GM19099 (cell line): ENCODE results near the gene OLR1.

Experiments used
- POLR2A ChIP-seq: IDR thresholded peaks from 3 replicates; pipeline ENCODE4 v1.6.1; 2011; ENCODE audit warnings: low read depth; ENCODE audit not compliant: insufficient read length; ENCODE audit errors: extremely low read depth

The OLR1 gene

DNA sequence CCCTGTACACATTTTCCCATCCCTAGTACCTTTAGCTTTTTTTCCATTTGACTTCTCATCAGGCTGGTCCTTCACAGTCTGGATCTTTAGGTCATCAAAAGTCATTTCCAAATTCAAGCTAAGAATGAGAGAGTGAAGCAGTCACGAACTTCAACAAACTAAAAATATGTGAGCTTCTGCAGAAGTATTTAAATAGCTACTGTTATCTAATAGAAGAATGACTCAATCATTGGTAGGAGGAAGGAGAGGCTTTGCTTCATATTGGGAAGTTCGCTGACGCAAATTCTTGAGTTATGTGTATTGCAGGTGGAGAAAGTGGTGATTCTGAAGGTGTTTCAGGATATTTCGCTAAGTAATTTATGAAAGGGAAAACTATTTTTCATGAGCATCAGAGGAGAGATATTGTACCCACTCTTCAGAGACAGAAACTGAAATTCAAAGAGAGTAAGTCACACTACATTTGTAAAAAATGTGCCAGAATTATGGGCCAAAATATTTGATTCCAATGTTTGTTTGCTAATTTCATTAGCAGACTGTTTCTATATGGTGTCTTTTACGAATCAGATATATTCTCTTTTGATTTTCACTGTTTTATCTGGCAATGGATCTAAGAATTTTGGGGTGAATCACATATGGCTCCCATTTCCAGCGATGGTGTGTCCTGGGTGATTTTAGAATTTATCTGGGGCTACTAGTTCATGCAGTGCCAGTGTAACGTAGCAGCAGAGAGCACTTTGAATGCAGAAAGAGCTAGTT lies at the start of gene OLR1:
Gene OLR1 (minus strand): TSS at position 160 of the 756 bp plus-strand sequence. CDS start 55 bp downstream, at position 105.
- TF ChIP-seq POLR2A: no peak

DNA sequence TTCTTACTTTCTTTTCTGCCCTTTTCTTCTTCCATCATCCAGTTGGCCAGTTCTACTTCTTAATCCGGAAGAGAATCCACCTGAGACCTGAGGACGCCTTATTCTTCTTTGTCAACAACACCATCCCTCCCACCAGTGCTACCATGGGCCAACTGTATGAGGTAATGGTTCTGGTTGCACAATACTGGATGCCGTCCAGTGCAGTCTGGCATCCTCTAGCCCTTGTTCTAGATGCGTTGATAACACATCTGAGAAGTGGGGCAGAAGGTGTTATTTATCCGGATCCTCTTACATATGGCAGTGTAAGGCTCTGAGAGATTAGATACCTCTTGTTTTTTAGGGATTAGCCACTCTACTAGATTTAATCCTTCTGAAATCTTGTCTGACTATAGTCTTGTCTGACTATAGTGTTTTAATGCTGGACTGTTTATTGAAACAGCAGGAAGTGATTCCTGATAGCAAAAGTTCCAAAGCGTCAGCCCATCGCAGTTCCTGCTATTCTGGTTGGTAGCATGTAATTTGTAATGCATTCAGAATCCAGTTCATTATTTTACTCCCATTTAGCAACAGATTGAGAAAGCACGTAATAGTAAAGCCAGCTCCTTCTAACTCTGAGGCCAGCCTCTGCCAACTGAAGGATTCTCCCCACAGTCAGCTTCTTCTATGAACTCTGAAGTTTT lies 48.6 kb upstream of the OLR1 start:
- TF ChIP-seq POLR2A: no peak

DNA sequence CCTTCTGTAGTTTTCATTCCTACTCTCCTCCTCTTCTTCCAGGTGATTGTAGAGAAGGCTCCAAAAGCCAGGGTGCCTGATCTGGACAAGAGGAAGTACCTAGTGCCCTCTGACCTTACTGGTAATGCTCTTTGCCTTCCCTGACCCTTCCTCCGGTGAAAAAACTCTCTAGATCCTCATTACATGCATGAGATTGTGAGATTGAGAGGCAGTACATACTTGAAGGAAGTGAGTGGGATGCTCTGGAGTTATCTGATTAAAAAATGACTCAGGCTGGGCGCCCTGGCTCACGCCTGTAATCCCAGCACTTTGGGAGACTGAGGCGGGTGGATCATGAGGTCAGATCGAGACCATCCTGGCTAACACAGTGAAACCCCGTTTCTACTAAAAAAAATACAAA lies 46.1 kb upstream of the OLR1 start:
- no peak for TF ChIP-seq POLR2A

DNA sequence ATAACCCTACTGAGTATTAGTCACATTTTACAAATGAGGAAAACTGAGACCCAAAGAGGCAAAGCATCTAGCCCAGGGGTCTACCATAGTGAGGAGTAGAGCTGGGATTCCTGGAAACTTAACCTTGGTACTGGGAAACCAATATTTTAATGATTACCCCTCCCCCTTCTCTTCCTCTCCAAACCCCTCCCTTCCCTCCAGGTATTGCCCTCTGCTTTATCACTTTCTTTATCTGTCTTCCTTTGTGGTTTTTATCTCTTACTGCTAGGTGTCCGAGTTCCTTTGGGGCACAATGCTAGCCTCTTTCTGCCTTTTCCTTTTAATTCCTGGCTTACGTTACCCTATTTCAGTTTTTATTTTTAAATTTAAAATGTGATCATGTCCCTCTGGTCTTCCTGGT lies 43.5 kb upstream of the OLR1 start:
- TF ChIP-seq POLR2A: no peak

DNA sequence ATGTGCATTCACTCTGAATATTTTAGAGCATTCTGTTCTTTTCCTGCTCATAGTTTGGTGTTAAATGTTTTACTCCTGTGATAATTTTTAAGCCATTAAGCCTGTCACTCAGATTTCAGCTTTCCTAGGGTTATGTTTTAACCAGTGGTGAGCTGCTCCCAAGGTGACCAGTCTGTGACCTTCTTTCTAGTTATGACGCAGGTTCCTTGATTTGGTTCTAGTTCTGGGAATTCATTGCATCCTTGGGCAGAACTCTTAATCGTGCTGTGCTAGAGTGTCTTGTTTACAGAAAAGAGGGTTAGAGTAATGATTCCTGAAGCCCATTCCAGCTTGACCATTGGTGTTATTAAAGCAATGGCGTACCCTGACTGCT lies 42.9 kb upstream of the OLR1 start:
- no peak for TF ChIP-seq POLR2A

DNA sequence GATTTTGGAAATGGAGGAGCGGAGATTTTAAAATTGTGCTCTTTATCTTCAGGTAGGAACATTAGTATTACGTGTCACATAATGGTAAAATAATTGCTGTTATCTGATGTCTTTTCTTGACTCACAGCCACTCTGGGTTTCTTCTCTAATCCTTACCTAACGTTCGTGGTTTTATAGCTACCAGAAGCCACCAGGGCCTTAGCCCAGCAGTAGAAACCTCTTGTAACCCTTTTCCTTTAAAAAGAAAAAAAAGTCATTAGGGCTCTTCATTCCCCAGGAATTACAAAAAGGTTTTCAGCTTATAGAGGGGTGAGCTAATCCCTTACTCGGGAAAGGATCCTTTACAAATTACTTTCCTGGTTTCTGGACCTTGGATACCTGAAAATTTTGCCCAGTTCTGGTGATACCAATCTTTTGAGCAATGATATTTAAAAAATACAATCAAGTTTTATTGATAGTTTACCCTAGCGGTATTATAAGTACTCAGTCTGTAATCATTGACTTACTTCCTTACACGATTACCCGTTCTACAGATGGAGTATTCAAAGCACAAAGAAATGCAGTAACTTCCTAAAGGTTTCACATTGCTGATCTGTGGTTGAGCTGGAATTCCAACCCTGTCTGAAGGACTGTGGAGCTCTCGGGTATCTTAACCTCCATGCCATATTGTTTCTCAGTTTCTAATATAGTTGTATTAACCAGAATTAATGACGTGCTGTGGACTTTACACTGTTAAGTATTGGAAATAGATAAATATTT lies 42.4 kb upstream of the OLR1 start:
- TF ChIP-seq POLR2A: no peak

DNA sequence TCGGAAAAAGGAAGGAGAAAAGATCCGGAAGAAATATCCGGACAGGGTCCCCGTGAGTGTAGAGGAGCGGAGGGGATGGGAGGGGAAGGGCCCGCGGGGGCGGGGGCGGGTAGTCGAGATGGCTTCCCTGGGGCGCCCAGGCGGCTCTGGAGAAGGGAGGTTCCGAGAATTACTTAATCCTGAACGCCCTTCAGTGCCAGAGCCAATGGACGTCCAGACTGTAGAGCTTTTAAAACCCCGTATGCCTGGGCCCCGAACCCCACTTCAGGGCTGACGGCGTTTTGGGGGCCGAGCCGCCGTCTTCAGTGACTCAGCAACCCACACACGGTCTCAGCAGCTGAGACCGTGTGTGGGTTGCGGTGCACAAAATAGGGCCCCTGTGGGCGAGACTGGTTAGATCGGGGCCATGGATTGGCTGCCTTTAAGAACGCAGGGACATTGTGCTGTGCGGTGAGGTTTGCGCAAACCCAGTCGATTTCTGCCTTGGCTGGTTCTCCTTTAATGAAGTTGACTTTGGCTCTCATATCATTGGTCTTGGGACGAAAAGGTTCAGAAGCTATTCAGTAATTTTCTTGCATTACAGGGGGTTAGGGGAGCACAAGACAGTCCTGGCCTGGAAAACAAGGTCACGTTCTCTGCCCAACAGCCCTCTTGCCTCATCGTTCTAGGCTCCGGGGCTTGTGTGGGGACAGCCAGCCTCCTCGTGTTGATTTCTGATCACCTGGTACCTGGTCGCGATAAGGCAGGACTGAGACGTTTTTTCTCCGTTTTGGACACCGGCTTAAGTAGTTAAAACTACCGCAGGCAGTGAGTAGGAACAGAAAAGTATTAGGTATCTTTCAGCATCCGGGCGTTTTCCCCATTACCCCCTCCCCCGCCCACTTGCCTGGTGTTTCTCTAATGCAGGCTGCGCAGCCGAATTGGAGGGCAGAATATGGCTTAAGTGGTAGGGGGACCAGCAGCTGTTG lies 41.5 kb upstream of the OLR1 start:
- TF ChIP-seq POLR2A: no peak

DNA sequence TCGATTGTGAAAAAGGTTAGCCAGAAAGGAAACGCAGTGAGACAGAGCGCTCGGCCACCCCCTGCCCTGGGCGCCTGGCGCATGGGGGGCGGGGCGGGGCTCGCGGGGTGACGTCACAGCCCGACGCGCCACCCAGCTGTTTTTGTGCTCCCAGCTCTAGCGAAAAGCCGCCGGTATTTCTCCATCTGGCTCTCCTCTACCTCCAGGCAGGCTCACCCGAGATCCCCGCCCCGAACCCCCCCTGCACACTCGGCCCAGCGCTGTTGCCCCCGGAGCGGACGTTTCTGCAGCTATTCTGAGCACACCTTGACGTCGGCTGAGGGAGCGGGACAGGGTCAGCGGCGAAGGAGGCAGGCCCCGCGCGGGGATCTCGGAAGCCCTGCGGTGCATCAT lies 40.8 kb upstream of the OLR1 start, which contains the start of gene GABARAPL1:
Gene GABARAPL1 (plus strand): TSS at position 139 of the 393 bp plus-strand sequence. CDS start 253 bp downstream, at position 392.
- no peak for TF ChIP-seq POLR2A

DNA sequence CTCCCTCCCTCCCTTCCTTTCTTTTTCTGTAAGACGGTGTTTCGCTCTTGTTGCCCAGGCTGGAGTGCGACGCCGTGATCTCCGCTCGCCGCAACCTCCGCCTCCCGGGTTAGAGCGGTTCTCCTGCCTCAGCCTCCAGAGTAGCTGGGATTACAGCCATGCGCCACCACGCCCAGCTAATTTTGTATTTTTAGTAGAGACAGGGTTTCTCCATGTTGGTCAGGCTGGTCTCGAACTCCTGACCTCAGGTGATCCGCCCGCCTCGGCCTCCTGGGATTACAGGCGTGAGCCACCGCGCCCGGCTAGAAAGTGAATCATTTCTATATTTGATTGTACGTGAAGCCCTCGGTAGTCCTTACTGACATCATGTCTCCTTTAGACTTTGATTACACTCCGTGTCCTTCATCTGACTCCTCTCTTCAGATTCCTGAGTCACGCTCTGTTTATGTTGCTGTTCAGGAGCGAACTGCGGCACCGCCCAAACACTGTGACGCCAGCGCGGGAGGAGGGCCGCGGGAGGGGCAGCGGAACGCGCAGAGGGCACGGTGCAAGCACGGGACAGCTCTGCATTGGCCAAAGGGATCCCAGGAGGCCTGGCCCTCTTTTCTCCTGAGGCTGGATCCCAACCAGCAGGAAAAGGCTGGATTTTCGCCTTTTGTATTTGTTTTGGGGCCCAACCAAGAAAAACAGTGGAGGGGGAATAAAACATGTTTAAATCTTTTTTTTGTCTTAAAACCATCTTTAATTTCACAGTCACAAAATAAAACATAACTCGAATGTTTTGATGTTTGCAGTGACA lies 40.2 kb upstream of the OLR1 start:
- TF ChIP-seq POLR2A: no peak

DNA sequence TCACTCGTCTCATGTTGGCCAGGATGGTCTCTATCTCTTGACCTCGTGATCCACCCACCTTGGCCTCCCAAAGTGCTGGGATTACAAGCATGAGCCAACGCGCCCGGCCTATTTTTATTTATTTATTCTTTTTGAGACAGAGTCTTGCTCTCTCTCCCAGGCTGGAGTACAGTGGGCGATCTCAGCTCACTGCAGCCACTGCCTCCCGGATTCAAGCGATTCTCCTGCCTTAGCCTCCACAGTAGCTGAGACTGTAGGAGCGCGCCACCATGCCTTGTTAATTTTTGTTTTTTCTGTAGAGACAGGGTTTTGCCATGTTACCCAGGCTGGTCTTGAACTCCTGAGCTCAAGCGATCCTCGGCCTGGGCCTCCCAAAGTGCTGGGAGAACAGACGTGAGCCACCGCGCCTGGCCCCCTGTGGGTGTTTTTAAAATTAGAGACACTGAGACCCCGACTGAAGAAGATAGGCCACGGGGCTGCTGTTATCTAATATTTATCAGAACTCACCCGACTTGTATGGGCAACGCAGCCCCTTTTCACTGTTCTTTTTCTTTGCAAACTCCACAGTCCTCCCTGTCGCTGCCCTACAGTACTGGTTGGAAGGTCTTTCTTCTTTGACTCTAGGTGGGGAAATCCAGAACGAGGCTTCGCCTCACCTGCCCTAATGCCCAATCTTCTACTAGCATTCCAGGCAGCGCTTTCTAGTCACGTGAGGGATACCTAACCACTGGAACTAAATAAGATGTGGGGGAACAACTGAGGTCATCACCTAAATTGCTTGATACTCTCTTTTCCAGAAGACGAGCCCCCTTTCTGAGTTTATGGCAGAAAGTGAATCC lies 39.4 kb upstream of the OLR1 start:
- TF ChIP-seq POLR2A: no peak

DNA sequence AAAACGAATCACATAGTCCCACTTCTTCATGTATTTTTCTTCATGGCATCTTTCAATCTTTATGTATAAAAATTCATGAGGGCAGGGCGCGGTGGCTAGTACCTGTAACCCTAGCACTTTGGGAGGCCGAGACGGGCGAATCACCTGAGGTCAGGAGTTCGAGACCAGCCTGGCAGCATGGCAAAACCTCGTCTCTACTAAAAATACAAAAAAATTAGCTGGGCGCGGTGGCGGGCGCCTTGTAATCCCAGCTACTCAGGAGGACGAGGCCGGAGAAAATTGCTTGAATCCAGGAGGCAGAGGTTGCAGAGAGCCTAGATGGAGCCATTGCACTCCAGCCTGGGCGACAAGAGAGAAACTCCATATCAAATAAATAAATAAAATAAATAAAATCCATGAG lies 38.3 kb upstream of the OLR1 start:
- no peak for TF ChIP-seq POLR2A

DNA sequence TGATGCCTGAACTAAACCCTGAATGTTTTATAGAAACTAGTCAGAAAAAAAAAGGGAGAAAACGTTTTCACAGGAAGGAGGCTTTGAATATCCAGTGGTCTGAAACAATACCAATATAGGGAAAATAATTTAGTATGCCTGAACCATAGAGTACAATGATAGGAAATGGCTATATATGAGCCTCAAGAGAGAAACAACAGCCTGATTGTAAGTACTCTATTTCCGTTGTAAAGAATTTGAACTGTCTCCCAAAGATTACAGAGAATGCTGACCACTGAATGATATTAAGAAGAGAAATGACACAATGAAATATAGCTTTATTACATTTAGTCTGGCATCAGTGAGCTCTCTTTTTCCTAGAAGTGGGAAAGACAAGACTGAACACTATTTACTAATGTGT lies 35.2 kb upstream of the OLR1 start:
- TF ChIP-seq POLR2A: no peak

DNA sequence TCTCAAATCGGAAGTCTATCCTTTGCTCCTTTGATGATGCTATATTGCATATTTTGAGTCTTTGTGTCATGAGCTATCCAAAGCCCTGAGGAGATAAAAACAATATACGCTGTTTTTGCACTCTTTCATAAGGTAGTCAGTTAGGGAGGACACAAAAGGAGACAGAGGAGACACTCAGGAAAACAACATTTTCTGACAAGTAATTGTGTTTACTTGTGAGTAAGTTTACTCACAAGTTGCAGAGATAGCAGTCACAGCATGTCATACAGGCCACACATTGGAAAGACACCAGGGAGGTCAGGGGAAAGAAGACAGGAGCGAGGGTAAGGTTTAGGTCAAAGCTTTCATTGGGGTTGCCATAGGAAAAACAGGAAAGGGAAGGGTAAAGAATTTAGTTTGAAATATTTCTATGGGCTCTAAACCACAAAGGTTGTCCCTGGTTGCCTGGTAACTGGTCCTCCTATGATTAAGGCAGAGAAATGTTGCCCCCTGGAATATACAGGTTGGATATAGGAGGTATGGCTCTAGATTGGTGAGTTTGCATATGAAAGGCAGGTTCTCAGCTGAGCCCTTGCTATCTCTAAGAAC lies 33.4 kb upstream of the OLR1 start:
- TF ChIP-seq POLR2A: no peak

DNA sequence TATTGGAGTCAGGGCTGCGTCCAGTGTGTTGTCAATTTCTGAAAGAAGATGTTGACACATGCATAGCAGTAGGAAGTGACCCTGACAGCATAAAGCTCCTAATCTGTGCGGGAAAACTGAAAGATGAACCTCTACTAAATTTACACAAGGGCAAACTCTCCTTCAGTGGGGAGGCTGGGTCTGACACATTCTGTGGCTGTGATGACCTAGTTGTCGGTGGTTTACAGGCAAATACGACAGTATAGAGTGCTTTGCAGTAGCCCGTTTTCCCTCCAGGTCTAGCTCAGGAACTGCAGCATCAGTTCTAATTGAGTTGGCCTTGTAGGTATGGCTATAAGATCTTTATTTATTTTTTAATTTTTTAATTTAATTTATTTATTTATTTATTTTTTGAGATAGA lies 25.9 kb upstream of the OLR1 start:
- TF ChIP-seq POLR2A: no peak
